GM19025 (cell line): Measurements from ENCODE around the gene MCM3AP.
"Not testable (repeated sequence)": the region's sequence is repeated elsewhere in the genome, so short reads cannot be mapped to it uniquely, and the experiment has no call there.

Experiments used
- ATAC-seq: cut with Tn5 transposase; IDR thresholded peaks from one replicate; pipeline ENCODE4 v1.9.1; 2021; ENCODE audit warnings: mild to moderate bottlenecking, low read depth, moderate library complexity; ENCODE audit not compliant: unreplicated experiment

The MCM3AP gene

GRCh38 chr21:46207006-46207919 is 78.1 kb downstream of the MCM3AP start:
- no peak for ATAC-seq

GRCh38 chr21:46206163-46207005 is 79.0 kb downstream of the MCM3AP start:
- no peak for ATAC-seq

GRCh38 chr21:46205766-46206162 is 79.6 kb downstream of the MCM3AP start:
- no peak for ATAC-seq

GRCh38 chr21:46205166-46205565 is 80.2 kb downstream of the MCM3AP start:
- ATAC-seq = no peak

- no peak for ATAC-seq
Observed at GRCh38 chr21:46203203-46203600, 82.2 kb downstream of the MCM3AP start.

- no peak for ATAC-seq
Observed at GRCh38 chr21:46202592-46203202, 82.7 kb downstream of the MCM3AP start.

- not testable (repeated sequence) for ATAC-seq
Observed at GRCh38 chr21:46200877-46201803, 84.3 kb downstream of the MCM3AP start.

- ATAC-seq = no peak
Observed at GRCh38 chr21:46199436-46200373, 85.7 kb downstream of the MCM3AP start.

- no peak for ATAC-seq
Observed at GRCh38 chr21:46196733-46197132, 88.7 kb downstream of the MCM3AP start.

- no peak for ATAC-seq
Observed at GRCh38 chr21:46195595-46196195, 89.7 kb downstream of the MCM3AP start.

GRCh38 chr21:46194374-46195334 is 90.8 kb downstream of the MCM3AP start:
- no peak for ATAC-seq

- no peak for ATAC-seq
Observed at GRCh38 chr21:46193829-46194373, 91.5 kb downstream of the MCM3AP start.

GRCh38 chr21:46191686-46192575 is 93.5 kb downstream of the MCM3AP start:
- ATAC-seq = no peak

GRCh38 chr21:46191257-46191685 is 94.1 kb downstream of the MCM3AP start:
- ATAC-seq = no peak

GRCh38 chr21:46190491-46191131 is 94.8 kb downstream of the MCM3AP start:
- ATAC-seq = no peak
